GM13976 (cell line): ENCODE measurements around the gene BCAS4.

Experiments
- DNase-seq: peaks from one replicate; pipeline ENCODE4 v3.0.0; 2012; ENCODE audit warnings: low spot score
- in situ Hi-C: fragments of 300-500 bp; cut with MboI; formaldehyde crosslinking; loops from one replicate; pipeline ENCODE4 v1.12.0; 2022; ENCODE audit warnings: low sequenced_read_pairs, mixed read lengths, inconsistent platforms; ENCODE audit not compliant: unreplicated experiment
- TF ChIP-seq, protein P1 (sequence below): IDR thresholded peaks from 2 replicates; pipeline ENCODE4 v1.5.1; 2012; ENCODE audit warnings: borderline replicate concordance, mild to moderate bottlenecking; ENCODE audit not compliant: insufficient read depth; ENCODE audit errors: extremely low read depth, missing control alignments, control extremely low read depth

The BCAS4 gene

DNA sequence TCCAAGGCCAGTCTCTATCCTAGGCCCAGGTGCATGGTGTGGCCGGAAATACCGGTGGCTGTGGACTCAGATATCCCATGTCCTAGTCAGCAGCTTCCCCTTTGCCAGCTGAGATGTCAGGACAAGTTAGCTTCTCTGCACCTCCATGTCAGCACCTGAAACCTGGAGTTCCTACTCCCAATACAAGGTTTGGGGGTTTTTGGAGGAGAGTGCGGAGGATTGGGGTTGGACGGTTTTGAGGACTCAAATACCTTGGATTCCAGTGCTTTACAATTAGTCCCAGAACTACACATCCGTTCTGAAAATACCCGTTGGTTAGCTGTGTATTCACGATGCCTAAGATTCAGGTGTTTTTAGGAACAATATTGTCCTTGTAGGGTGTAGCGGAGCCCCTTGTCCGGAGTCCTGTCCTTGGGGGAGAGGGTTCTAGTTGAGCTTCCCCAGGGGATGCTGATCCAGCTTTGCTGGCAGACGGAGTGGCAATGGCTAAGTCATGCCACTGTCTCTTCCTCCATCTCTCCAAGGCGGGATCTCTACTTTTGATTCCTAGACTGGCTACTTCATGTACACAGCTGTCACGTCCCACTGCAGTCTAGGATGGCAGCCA lies 91.4 kb downstream of the BCAS4 start:
- in situ Hi-C loops: no loop called here
- DNase-seq: no peak
- TF ChIP-seq, protein P1, sequence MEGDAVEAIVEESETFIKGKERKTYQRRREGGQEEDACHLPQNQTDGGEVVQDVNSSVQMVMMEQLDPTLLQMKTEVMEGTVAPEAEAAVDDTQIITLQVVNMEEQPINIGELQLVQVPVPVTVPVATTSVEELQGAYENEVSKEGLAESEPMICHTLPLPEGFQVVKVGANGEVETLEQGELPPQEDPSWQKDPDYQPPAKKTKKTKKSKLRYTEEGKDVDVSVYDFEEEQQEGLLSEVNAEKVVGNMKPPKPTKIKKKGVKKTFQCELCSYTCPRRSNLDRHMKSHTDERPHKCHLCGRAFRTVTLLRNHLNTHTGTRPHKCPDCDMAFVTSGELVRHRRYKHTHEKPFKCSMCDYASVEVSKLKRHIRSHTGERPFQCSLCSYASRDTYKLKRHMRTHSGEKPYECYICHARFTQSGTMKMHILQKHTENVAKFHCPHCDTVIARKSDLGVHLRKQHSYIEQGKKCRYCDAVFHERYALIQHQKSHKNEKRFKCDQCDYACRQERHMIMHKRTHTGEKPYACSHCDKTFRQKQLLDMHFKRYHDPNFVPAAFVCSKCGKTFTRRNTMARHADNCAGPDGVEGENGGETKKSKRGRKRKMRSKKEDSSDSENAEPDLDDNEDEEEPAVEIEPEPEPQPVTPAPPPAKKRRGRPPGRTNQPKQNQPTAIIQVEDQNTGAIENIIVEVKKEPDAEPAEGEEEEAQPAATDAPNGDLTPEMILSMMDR: no peak

DNA sequence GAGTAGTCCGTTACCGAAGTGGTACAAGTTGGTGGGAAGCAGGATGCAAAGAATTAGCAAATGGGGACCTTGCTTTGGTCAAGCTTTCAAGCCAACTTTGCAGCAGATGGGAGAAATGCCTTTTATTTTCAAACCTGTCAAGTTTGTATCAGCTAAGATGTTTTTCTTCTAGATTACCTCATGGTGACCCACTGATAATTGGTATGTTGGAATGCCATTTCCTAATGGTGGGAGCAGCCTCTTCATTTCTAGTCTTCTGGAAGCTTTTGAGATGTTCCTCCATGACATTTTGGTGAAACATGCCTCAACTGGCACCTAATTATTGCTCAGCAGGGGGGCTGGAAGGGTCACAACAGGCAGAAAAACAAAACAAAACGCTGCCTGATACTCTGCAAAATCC lies 92.7 kb downstream of the BCAS4 start:
- in situ Hi-C loops: no loop called here
- DNase-seq: no peak
- TF ChIP-seq, protein P1: no peak

DNA sequence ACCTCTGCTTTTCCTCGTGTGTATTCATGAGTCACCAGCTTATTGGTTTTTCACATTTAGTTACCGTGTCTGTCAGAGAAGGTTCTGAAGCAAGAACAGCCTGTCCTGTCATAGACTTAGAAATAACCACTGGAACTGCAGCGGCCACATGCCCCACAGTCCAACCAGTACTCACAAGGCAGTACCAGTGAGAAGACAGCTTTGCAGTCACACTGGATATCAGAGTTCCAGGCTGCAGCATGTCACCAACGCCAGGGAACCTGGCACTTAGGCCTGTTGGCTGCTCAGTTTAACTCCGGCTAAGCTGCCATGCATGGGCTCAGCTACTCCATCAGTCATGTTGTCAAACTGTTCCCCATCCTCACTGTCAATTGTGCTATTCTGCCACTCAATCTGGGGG lies 96.3 kb downstream of the BCAS4 start:
- TF ChIP-seq, protein P1: no peak
- DNase-seq: no peak
- in situ Hi-C loops: no loop called here

DNA sequence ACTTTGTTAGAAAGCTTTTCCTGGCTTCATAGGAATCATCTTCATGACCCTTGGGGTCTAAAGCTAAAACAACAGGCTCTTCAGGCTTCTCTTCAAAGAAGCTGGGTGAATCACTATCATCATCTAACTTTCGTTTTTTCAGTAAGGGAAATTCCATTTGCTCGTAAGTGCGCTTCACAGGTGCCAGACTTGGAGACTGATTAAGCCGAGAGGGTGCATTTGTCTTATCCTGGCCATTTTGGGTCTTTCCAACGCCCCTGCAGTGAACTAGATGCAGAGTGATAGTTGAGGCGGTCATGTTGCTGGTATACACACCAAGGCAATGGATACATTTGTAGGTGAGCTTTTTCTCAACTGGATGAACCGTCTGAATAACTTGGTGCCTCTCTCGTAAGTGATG lies 97.5 kb downstream of the BCAS4 start:
- DNase-seq: no peak
- TF ChIP-seq, protein P1: no peak
- in situ Hi-C loops: no loop called here

DNA sequence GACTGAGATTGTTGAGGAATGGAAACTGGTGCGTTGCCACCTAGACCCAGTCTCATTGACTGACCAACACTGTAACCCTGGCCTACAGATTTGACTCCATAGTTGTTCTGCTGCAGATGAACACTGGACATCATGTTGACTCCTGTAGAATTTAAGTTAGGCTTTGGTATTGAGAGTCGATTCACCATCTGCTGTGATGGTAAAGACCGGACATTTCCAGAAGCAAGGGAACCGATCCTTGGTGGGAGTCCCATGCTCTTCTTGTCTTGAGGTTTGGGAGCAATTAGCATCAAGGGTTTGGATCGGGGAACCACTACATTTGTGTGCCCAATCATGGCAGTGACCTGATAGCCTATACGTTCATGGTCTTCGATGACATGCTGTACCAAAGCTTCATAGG lies 98.8 kb downstream of the BCAS4 start:
- TF ChIP-seq, protein P1: no peak
- in situ Hi-C loops: no loop called here
- DNase-seq: no peak

DNA sequence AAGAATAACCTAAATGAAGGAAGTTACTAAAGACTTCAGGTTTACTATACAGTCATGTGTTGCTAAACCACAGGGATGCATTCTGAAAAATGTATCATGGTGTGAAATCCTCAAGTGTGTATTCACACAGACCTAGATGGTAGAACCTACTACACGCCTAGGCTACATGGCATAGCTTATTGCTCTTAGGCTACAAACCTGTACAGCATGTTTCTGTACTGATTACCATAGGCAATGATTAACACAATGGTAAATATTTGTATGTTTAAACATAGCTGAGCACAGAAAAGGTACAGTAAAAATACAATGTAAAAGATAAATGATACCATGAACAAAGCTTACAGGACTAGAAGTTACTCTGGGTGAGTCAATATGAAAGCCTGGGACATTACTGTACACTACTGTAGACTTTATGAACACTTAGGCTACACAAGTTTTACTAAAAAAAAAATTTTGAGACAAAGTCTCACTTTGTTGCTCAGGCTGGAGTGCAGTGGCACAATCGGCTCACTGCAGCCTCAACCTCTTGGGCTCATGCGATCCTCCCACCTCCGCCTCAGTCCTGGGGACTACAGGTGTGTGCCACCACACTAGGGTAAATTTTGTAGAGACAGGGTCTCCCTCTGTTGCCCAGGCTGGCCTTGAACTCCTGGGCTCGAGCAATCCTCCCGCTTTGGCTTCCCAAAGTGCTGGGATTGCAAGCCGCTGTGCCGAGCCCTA lies 100.4 kb downstream of the BCAS4 start:
- TF ChIP-seq, protein P1: no peak
- DNase-seq: no peak
- in situ Hi-C loops: no loop called here
